CD4-positive, alpha-beta T cell treated with Interferon alpha-2 for 1 hour (primary cell): ENCODE results near the gene ADRB1.

ENCODE experiments used
- DNase-seq, 2 donors: peaks; one replicate each; pipeline ENCODE4 v3.0.0-alpha.2; 2020 to 2022

The ADRB1 gene

GRCh38 chr10:114095559-114096337 lies 52.1 kb downstream of the ADRB1 start:
- peak in 1 of 2 donors; percentile 30 for DNase-seq
